Measurements from ENCODE around the gene ZNRF3. TPM values are rescaled to one million over a fixed set of nuclear protein-coding genes. Genes with fewer than 3 reads are reported as not detected.

Gene ZNRF3
- total RNA-seq, 1 donor from 2014 or later = 4.1 TPM

DNA sequence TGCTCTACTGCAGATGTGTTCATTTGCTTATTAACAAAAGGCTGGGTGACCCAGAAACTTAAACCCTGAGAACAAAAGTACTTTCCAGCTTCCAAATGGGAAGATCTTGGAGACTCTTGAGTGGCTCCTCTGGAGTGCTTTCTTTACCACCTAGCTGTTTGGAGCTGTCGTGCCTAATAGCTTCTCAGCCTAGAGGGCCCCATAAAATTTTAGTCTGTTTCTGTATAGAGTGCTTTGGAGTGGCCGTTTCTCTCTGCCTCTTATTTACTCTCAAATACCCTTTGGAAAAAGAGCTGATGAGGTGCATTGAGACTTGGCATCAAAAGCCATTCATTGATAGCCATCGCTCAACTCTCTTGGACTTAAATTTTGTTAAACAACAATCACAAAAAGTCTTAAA, 50.7 kb downstream of the ZNRF3 start:
- Histone ChIP-seq H4K20me1 (ENCODE audit: low read depth) (peaks cover 18% of the 10 kb centered on the region), H2AFZ (replicated peaks) (no peak overlapping the region), H3K27ac (peak overlapping the region; percentile 64), H3K36me3 (no peaks in the 10 kb centered on the region), H3K9me3 (ENCODE audit: low read depth) (no peaks in the 10 kb centered on the region), H3K27me3 (no peaks in the 10 kb centered on the region), H3K4me2 (peak overlapping the region; percentile 55), H3F3A (ENCODE audit: low read depth) (peaks cover 31% of the 10 kb centered on the region), H3K79me2 (ENCODE audit: low read depth) (peaks cover 92% of the 10 kb centered on the region), H3K4me3 (no peak overlapping the region), H3K9ac (no peak overlapping the region), H3K4me1 (peaks cover 57% of the 10 kb centered on the region)
- peaks cover 90% of the 10 kb centered on the region for H3K4me1 Mint-ChIP-seq
- TF ChIP-seq, protein P1, sequence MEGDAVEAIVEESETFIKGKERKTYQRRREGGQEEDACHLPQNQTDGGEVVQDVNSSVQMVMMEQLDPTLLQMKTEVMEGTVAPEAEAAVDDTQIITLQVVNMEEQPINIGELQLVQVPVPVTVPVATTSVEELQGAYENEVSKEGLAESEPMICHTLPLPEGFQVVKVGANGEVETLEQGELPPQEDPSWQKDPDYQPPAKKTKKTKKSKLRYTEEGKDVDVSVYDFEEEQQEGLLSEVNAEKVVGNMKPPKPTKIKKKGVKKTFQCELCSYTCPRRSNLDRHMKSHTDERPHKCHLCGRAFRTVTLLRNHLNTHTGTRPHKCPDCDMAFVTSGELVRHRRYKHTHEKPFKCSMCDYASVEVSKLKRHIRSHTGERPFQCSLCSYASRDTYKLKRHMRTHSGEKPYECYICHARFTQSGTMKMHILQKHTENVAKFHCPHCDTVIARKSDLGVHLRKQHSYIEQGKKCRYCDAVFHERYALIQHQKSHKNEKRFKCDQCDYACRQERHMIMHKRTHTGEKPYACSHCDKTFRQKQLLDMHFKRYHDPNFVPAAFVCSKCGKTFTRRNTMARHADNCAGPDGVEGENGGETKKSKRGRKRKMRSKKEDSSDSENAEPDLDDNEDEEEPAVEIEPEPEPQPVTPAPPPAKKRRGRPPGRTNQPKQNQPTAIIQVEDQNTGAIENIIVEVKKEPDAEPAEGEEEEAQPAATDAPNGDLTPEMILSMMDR (IDR thresholded peaks at IDR 0.05) = no peak
- TF ChIP-seq EZH2phosphoT487 (IDR thresholded peaks at IDR 0.05) = no peak
- no peak overlapping the region for H3K4me3 Mint-ChIP-seq
- H3K9me3 Mint-ChIP-seq = no peaks in the 10 kb centered on the region
- H3K27ac Mint-ChIP-seq = peak overlapping the region; percentile 97
- DNase-seq (ENCODE audit: low spot score) = no peak
- H3K36me3 Mint-ChIP-seq = peaks cover 26% of the 10 kb centered on the region
- H3K27me3 Mint-ChIP-seq (ENCODE audit: insufficient read depth, low read depth) = no peaks in the 10 kb centered on the region

DNA sequence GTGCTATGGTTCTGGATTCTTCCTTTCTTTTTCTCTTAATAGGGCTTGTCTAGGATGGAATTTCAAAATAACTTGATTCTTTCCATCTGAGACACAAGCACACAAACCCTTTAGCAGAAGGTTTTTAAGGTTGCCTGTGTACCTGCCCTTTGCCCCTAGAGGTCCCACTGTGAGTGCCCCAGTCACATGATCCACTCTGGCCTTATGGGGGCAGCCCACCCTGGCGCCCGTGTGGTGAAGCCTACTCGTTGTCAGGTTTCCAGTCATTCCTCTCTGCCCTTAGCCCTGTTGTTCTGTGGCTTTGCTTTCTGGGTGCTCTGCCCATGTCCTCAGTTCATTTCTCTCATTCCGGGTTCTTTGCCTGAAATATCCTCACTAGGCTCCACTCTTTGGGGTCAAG, 51.8 kb downstream of the ZNRF3 start:
- Histone ChIP-seq H3K27ac (no peak overlapping the region), H3K9me3 (ENCODE audit: low read depth) (no peaks in the 10 kb centered on the region), H3K4me2 (no peak overlapping the region), H3K79me2 (ENCODE audit: low read depth) (peaks cover 81% of the 10 kb centered on the region), H3F3A (ENCODE audit: low read depth) (peaks cover 35% of the 10 kb centered on the region), H3K4me3 (no peak overlapping the region), H3K36me3 (no peaks in the 10 kb centered on the region), H4K20me1 (ENCODE audit: low read depth) (peaks cover 20% of the 10 kb centered on the region), H3K4me1 (peaks cover 57% of the 10 kb centered on the region), H2AFZ (replicated peaks) (no peak overlapping the region), H3K9ac (no peak overlapping the region), H3K27me3 (no peaks in the 10 kb centered on the region)
- Mint-ChIP-seq H3K9me3 (no peaks in the 10 kb centered on the region), H3K4me1 (peaks cover 93% of the 10 kb centered on the region), H3K4me3 (no peak overlapping the region), H3K36me3 (peaks cover 26% of the 10 kb centered on the region), H3K27ac (peak overlapping the region; percentile 83), H3K27me3 (ENCODE audit: insufficient read depth, low read depth) (no peaks in the 10 kb centered on the region)
- no peak for DNase-seq (ENCODE audit: low spot score)
- TF ChIP-seq, protein P1 (IDR thresholded peaks at IDR 0.05) = no peak
- TF ChIP-seq EZH2phosphoT487 (IDR thresholded peaks at IDR 0.05) (no peak), EZH2 (IDR thresholded peaks at IDR 0.05) (no peak)

DNA sequence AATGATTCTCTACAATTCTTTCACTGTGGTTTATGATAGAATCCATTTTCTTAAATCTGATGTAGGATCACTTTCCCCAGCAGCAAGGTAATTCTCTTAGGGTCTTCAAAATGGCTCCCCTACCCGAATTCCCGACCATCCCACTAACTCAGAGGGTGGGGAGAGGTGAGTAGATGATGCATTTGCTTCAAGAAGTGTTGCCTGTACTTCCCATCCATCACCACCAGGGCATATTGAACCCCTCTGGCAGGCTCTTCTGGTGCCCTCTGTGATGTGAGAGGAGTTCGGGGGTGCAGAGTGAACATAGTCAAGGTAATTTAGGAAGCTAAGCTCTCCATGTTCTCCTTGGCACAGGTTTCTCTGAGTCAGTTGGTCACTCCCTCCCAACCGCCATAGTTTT, 52.3 kb downstream of the ZNRF3 start:
- no peaks in the 10 kb centered on the region for H3K36me3 ChIP-seq
- no peak overlapping the region for H3K9ac ChIP-seq
- no peak for DNase-seq (ENCODE audit: low spot score)
- Mint-ChIP-seq H3K36me3 (peaks cover 26% of the 10 kb centered on the region), H3K9me3 (no peaks in the 10 kb centered on the region), H3K4me1 (peaks cover 93% of the 10 kb centered on the region), H3K27me3 (ENCODE audit: insufficient read depth, low read depth) (no peaks in the 10 kb centered on the region), H3K27ac (peak overlapping the region; percentile 83), H3K4me3 (no peak overlapping the region)
- H3K4me3 ChIP-seq = no peak overlapping the region
- peaks cover 57% of the 10 kb centered on the region for H3K4me1 ChIP-seq
- H3K27ac ChIP-seq = no peak overlapping the region
- H3K9me3 ChIP-seq (ENCODE audit: low read depth) = no peaks in the 10 kb centered on the region
- no peak for TF ChIP-seq EZH2 (IDR thresholded peaks at IDR 0.05)
- TF ChIP-seq, protein P1 (IDR thresholded peaks at IDR 0.05) = peak; percentile 36
- peaks cover 16% of the 10 kb centered on the region for H4K20me1 ChIP-seq (ENCODE audit: low read depth)
- H2AFZ ChIP-seq (replicated peaks) = no peak overlapping the region
- no peaks in the 10 kb centered on the region for H3K27me3 ChIP-seq
- no peak overlapping the region for H3K4me2 ChIP-seq
- peaks cover 77% of the 10 kb centered on the region for H3K79me2 ChIP-seq (ENCODE audit: low read depth)
- H3F3A ChIP-seq (ENCODE audit: low read depth) = peaks cover 35% of the 10 kb centered on the region
